Heart right ventricle (tissue), 16 donors: Measurements from ENCODE around the gene TSSK2. TPM values are rescaled to one million over a fixed set of nuclear protein-coding genes. Genes with fewer than 3 reads are reported as not detected.

Source experiments
- ATAC-seq, 8 donors: fragments of 200-7000 bp; cut with Tn5 transposase; one replicate each; pipeline ENCODE4 v1.9.1; 2020; ENCODE audit warnings: mild to moderate bottlenecking in 8 of 8, moderate library complexity in 8 of 8, moderate number of reproducible peaks in 1 of 8
- DNase-seq, 2 donors: peaks; one replicate each; pipeline ENCODE4 v3.0.0-alpha.2; 2020
- H3K27ac ChIP-seq, 10 donors: fragments of 200-600 bp; sonication (generic) in 2 of 10; one replicate each; pipeline versions ENCODE4 v1.5.0 to v1.8.0; 2020 to 2022; ENCODE audit warnings: mild to moderate bottlenecking in 3 of 10
- H3K27me3 ChIP-seq, 7 donors: fragments of 200-600 bp; one replicate each; pipeline ENCODE4 v1.8.0; 2021 to 2022; ENCODE audit warnings: mild to moderate bottlenecking in 2 of 7
- H3K36me3 ChIP-seq, 9 donors: fragments of 200-600 bp; sonication (generic) in 1 of 9; one replicate each; pipeline versions ENCODE4 v1.5.0 to v1.8.0; 2020 to 2022; ENCODE audit warnings: mild to moderate bottlenecking in 2 of 9
- H3K4me1 ChIP-seq, 9 donors: fragments of 200-600 bp; sonication (generic) in 1 of 9; one replicate each; pipeline versions ENCODE4 v1.5.0 to v1.8.0; 2020 to 2022; ENCODE audit warnings: mild to moderate bottlenecking in 4 of 9
- H3K4me3 ChIP-seq, 10 donors: fragments of 200-600 bp; sonication (generic) in 2 of 10; one replicate each; pipeline versions ENCODE4 v1.5.0 to v1.8.0; 2020 to 2022; ENCODE audit warnings: mild to moderate bottlenecking in 7 of 10, moderate library complexity in 2 of 10
- H3K9me3 ChIP-seq, 11 donors: fragments of 200-600 bp in 10 of 11; sonication (generic) in 2 of 11; one replicate each; pipeline versions ENCODE4 v1.5.0 to v1.8.0; 2013 to 2022; ENCODE audit warnings: mild to moderate bottlenecking in 2 of 11, control low read depth in 1 of 11, moderate library complexity in 1 of 11
- CTCF ChIP-seq, 9 donors: fragments of 200-600 bp; sonication (generic) in 2 of 9; IDR thresholded peaks; one replicate each; pipeline versions ENCODE4 v1.5.0 to v1.8.0; 2021 to 2022; ENCODE audit warnings: antibody characterized with exemption in 9 of 9, mild to moderate bottlenecking in 5 of 9, moderate library complexity in 1 of 9
- WGBS, 2 donors: extraction: QIAGEN DNeasy Blood & Tissue Kit; methylation state at CpG; one replicate each; pipeline ENCODE4 v1.1.7; 2013; ENCODE audit warnings: inconsistent platforms in 1 of 2; 5-methylcytosine and 5-hydroxymethylcytosine counted together
- intact Hi-C, 10 donors: fragments of 100-400 bp; cut with DNase I; formaldehyde crosslinking; loops; one replicate each; pipeline versions ENCODE4 v1.11.1 to v1.14.2; 2022
- polyA plus RNA-seq, 2 donors: library from polyadenylated mRNA; stranded (reverse); fragments of 200-250 nt; gene quantifications; one replicate each; pipeline ENCODE4 v1.2.3, GENCODE V29; 2013
- total RNA-seq, 10 donors: library from RNA; stranded (reverse); fragmentation: NEBNext Ultra II Directional in 3 of 10; extraction: Animal tissue kit (Norgen Biotek cat#: 25700) in 3 of 10; gene quantifications; one replicate each; pipeline versions ENCODE4 v1.2.1 to v1.2.4, GENCODE V29; 2021 to 2023
- donor health status: Arrhythmogenic right ventricular cardiomyopathy.
- donor health status: ischemic (EF 13 %, LVEDD 7.1; RV severe dilation, severe dysfunction).
- donor health status: healthy with polysubstance abuse.
- donor health status: DM: no; HTN: yes; CAD: no.
- donor health status: DM: no; HTN: no; CAD: no.
- donor health status: ischemic (EF 25% LVEDD 6.9; RV normal size, moderate dysfunction).
- donor health status: ischemic (EF 25% LVEDD 5.7; RV mildly dilated, moderate dysfunction).
- donor health status: healthy.
- donor health status: DM: yes; HTN: yes; CAD: no.
- donor health status: Ischemic cardiomyopathy.
- donor health status: ischemic (EF 35%, LVEDD 5.7; RV mildly dilated, moderate dysfunction).
- donor health status: nonischemic (EF 11% LVEDD 7.7; RV severe dilation, severe dysfunction).
- donor health status: DM: yes; HTN: yes; CAD: no.
- donor health status: PGD.
- donor health status: ischemic (EF 29% LVEDD 5.4; RV normal size, mild dysfunction).
- donor health status: nonischemic (EF 23%, LVEDD 6.1; RV moderate dilation, normal function).

TSSK2 gene
- total and polyA plus RNA-seq, 12 donors = 0.14 to 0.37 (median 0.19) TPM; not detected in 9

GRCh38 chr22:19139974-19140373 lies 8.9 kb downstream of the TSSK2 start:
- Histone ChIP-seq H3K27me3 (no peaks in the 10 kb centered on the region), H3K36me3 (peaks cover 0 to 80% (median 64%) of the 10 kb centered on the region in 9 donors), H3K9me3 (no peaks in the 10 kb centered on the region), H3K27ac (no peak overlapping the region), H3K4me1 (peaks cover 0 to 15% (median 11%) of the 10 kb centered on the region in 9 donors), H3K4me3 (no peak overlapping the region)
- no peak for TF ChIP-seq CTCF (IDR thresholded peaks at IDR 0.05)
- DNase-seq (no peak), ATAC-seq (no peak)
- intact Hi-C loops = loop anchor here in 6 of 10 donors (5.0 to 10.0 kb wide), 4 partner anchors 335 to 495 kb away; partner anchors contain the start of genes CDC45 (in 1 of the 6) and UFD1 (in 1 of the 6)
- WGBS, 2 donors = 95 to 96% methylated on average over 5 of the region's 5 CpGs

- DNase-seq (no peak), ATAC-seq (no peak)
- H3K4me3 ChIP-seq = no peak overlapping the region
- intact Hi-C loops = loop anchor here in 6 of 10 donors (5.0 to 10.0 kb wide), 4 partner anchors 332 to 492 kb away; partner anchors contain the start of genes CDC45 (in 1 of the 6) and UFD1 (in 1 of the 6)
- no peaks in the 10 kb centered on the region for H3K9me3 ChIP-seq
- H3K36me3 ChIP-seq = peaks cover 0 to 56% (median 47%) of the 10 kb centered on the region in 9 donors
- WGBS, 2 donors = 98% methylated on average over 9 of the region's 9 CpGs
- H3K4me1 ChIP-seq = peaks cover 0 to 16% (median 11%) of the 10 kb centered on the region in 9 donors
- H3K27me3 ChIP-seq = peaks cover 0 to 7% (median 0%) of the 10 kb centered on the region in 7 donors
- no peak overlapping the region for H3K27ac ChIP-seq
- no peak for TF ChIP-seq CTCF (IDR thresholded peaks at IDR 0.05)
These were observed 11.3 kb downstream of the TSSK2 start for GRCh38 chr22:19142394-19142793.

GRCh38 chr22:19143212-19143611 lies 12.1 kb downstream of the TSSK2 start:
- H3K4me1 ChIP-seq = peaks cover 0 to 16% (median 11%) of the 10 kb centered on the region in 9 donors
- no peak for TF ChIP-seq CTCF (IDR thresholded peaks at IDR 0.05)
- peaks cover 0 to 48% (median 41%) of the 10 kb centered on the region in 9 donors for H3K36me3 ChIP-seq
- WGBS, 2 donors = 85 to 89% methylated on average over 5 of the region's 5 CpGs
- no peaks in the 10 kb centered on the region for H3K9me3 ChIP-seq
- DNase-seq (no peak), ATAC-seq (no peak)
- peaks cover 2 to 15% (median 5%) of the 10 kb centered on the region in 7 donors for H3K27me3 ChIP-seq
- intact Hi-C loops = loop anchor here in 6 of 10 donors (5.0 to 10.0 kb wide), 4 partner anchors 332 to 492 kb away; partner anchors contain the start of genes CDC45 (in 1 of the 6) and UFD1 (in 1 of the 6)
- H3K4me3 ChIP-seq = peak overlapping the region in 6 of 10 donors; percentile 69 to 98 (median 84)
- H3K27ac ChIP-seq = no peak overlapping the region

GRCh38 chr22:19143967-19144400 lies 12.9 kb downstream of the TSSK2 start:
- DNase-seq (no peak), ATAC-seq (peak in 1 of 8 donors; percentile 2)
- 3% methylated on average over 17 of the region's 17 CpGs for WGBS, 2 donors
- Histone ChIP-seq H3K36me3 (peaks cover 0 to 40% (median 33%) of the 10 kb centered on the region in 9 donors), H3K9me3 (no peaks in the 10 kb centered on the region), H3K4me3 (peak overlapping the region; percentile 69 to 98 (median 84)), H3K4me1 (peaks cover under 1 to 18% (median 13%) of the 10 kb centered on the region in 9 donors), H3K27me3 (peaks cover 9 to 22% (median 12%) of the 10 kb centered on the region in 7 donors), H3K27ac (peak overlapping the region in 9 of 10 donors; percentile 56 to 87 (median 73))
- TF ChIP-seq CTCF (IDR thresholded peaks at IDR 0.05) = no peak
- intact Hi-C loops = loop anchor here in 7 of 10 donors (1.0 to 10.0 kb wide), 8 partner anchors 21 to 491 kb away; partner anchors contain the start of genes DGCR2 (in 3 of the 7), CDC45 (in 2 of the 7) and UFD1 (in 2 of the 7)
